ENCODE data around the gene ADAMTS14.

DNA sequence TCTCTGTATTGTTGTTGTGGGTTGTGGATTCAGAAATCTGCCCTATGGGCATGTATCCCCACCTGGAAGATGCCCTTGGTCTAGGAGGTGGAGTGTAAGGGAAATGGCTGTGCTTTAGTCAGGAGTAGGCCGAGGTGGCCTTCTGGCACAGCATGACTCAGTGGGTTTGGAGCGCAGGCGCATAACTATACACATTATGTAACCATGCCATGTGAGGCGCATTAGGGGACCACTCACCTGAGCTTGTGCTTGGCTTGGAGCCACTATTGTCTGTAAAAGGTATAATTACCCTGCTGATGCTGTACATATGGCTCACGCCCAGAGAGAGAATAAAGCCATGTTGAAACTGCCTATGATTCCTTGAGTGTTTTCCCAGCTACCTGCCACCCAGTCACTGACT, 20.6 kb upstream of the ADAMTS14 start:
- TF ChIP-seq EZH2 (IDR thresholded peaks at IDR 0.05; ENCODE audit: borderline replicate concordance, low read depth, low read length, severe bottlenecking): no peak
- TF ChIP-seq, protein P1, sequence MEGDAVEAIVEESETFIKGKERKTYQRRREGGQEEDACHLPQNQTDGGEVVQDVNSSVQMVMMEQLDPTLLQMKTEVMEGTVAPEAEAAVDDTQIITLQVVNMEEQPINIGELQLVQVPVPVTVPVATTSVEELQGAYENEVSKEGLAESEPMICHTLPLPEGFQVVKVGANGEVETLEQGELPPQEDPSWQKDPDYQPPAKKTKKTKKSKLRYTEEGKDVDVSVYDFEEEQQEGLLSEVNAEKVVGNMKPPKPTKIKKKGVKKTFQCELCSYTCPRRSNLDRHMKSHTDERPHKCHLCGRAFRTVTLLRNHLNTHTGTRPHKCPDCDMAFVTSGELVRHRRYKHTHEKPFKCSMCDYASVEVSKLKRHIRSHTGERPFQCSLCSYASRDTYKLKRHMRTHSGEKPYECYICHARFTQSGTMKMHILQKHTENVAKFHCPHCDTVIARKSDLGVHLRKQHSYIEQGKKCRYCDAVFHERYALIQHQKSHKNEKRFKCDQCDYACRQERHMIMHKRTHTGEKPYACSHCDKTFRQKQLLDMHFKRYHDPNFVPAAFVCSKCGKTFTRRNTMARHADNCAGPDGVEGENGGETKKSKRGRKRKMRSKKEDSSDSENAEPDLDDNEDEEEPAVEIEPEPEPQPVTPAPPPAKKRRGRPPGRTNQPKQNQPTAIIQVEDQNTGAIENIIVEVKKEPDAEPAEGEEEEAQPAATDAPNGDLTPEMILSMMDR (IDR thresholded peaks at IDR 0.05; ENCODE audit: borderline replicate concordance, extremely low read depth, low read length, poor library complexity, severe bottlenecking): no peak
